ENCODE data around the gene HBEGF. TPM values are rescaled to one million over a fixed set of nuclear protein-coding genes. Genes with fewer than 3 reads are reported as not detected.
A peak's percentile ranks its signal among the peaks of the same experiment; 100 is the strongest.

HBEGF gene
- total RNA-seq, 2 experiments from 2014 or later = 4.7 to 20.2 TPM

- Histone ChIP-seq H2AFZ (ENCODE audit: low read length) (peak overlapping the region; percentile 89), H3K4me1 (ENCODE audit: insufficient read depth, low read length, poor library complexity, severe bottlenecking) (peaks cover 59% of the 10 kb centered on the region), H3K27ac (ENCODE audit: low read depth, low read length, poor library complexity, severe bottlenecking) (peak overlapping the region; percentile 50), H3K9me2 (ENCODE audit: insufficient read depth, low read length) (no peaks in the 10 kb centered on the region), H3K4me2 (ENCODE audit: low read length) (peak overlapping the region; percentile 61), H3K9me3 (ENCODE audit: low read length) (no peaks in the 10 kb centered on the region), H4K20me1 (ENCODE audit: insufficient read depth, low read length) (no peaks in the 10 kb centered on the region), H3K79me2 (ENCODE audit: insufficient read depth, low read depth, low read length) (no peaks in the 10 kb centered on the region), H3K36me3 (ENCODE audit: insufficient read depth, low read length) (peaks cover 3% of the 10 kb centered on the region; the same call in 1 of the 2 replicates), H3K4me3 (ENCODE audit: low read depth, low read length, poor library complexity, severe bottlenecking) (peak overlapping the region; percentile 16)
- peak; percentile 78 for DNase-seq (ENCODE audit: low spot score)
- intact Hi-C loops (cut with micrococcal nuclease; ENCODE audit: unreplicated experiment) = no loop called here
- POLR2A ChIA-PET = interaction anchor here (0.7 to 3.2 kb wide), 5 partner anchors 10 to 61 kb away, joined by 3 to 10 read pairs (median 5); partner anchors contain the start of gene PFDN1
- CTCF ChIA-PET (ENCODE audit: unreplicated experiment) = interaction anchor here (1.0 to 1.4 kb wide), 2 partner anchors 10 to 98 kb away, joined by 3 to 4 read pairs; no protein-coding TSS in a partner anchor
- TF ChIP-seq CTCF (conservative IDR thresholded peaks at IDR 0.05; ENCODE audit: low read length) (no peak), EZH2phosphoT487 (IDR thresholded peaks at IDR 0.05; ENCODE audit: borderline replicate concordance, low read depth, low read length) (no peak)
- no TSS peak for BruUV-seq (replicated peaks)
Observed at GRCh38 chr5:140342287-140342686, 4.1 kb downstream of the HBEGF start.

- peaks cover 3% of the 10 kb centered on the region; the same call in 1 of the 2 replicates for H3K36me3 ChIP-seq (ENCODE audit: insufficient read depth, low read length)
- no TSS peak for BruUV-seq (replicated peaks)
- ChIA-PET CTCF (ENCODE audit: unreplicated experiment) (interaction anchor here (0.6 to 1.0 kb wide), 2 partner anchors 97 to 98 kb away, joined by 3 read pairs; no protein-coding TSS in a partner anchor), POLR2A (interaction anchor here (0.9 to 1.4 kb wide), 3 partner anchors 49 to 96 kb away, joined by 3 to 5 read pairs (median 4); no protein-coding TSS in a partner anchor)
- DNase-seq (ENCODE audit: low spot score) = no peak
- no peak for TF ChIP-seq EZH2phosphoT487 (IDR thresholded peaks at IDR 0.05; ENCODE audit: borderline replicate concordance, low read depth, low read length)
- TF ChIP-seq CTCF (conservative IDR thresholded peaks at IDR 0.05; ENCODE audit: low read length) = no peak
- no peaks in the 10 kb centered on the region for H3K9me2 ChIP-seq (ENCODE audit: insufficient read depth, low read length)
- H3K79me2 ChIP-seq (ENCODE audit: insufficient read depth, low read depth, low read length) = no peaks in the 10 kb centered on the region
- peak overlapping the region; percentile 50 for H3K27ac ChIP-seq (ENCODE audit: low read depth, low read length, poor library complexity, severe bottlenecking)
- peaks cover 53% of the 10 kb centered on the region for H3K4me1 ChIP-seq (ENCODE audit: insufficient read depth, low read length, poor library complexity, severe bottlenecking)
- intact Hi-C loops (cut with micrococcal nuclease; ENCODE audit: unreplicated experiment) = no loop called here
- peak overlapping the region; percentile 61 for H3K4me2 ChIP-seq (ENCODE audit: low read length)
- no peaks in the 10 kb centered on the region for H3K9me3 ChIP-seq (ENCODE audit: low read length)
- H4K20me1 ChIP-seq (ENCODE audit: insufficient read depth, low read length) = no peaks in the 10 kb centered on the region
- no peak overlapping the region for H3K4me3 ChIP-seq (ENCODE audit: low read depth, low read length, poor library complexity, severe bottlenecking)
- H2AFZ ChIP-seq (ENCODE audit: low read length) = peak overlapping the region; percentile 89; the same call in 1 of the 2 replicates
Observed at GRCh38 chr5:140341591-140341990, 4.8 kb downstream of the HBEGF start.

- Histone ChIP-seq H3K36me3 (ENCODE audit: insufficient read depth, low read length) (peaks cover 3% of the 10 kb centered on the region; the same call in 1 of the 2 replicates), H3K4me1 (ENCODE audit: insufficient read depth, low read length, poor library complexity, severe bottlenecking) (peaks cover 49% of the 10 kb centered on the region), H3K4me2 (ENCODE audit: low read length) (peak overlapping the region; percentile 30; the same call in 1 of the 2 replicates), H3K4me3 (ENCODE audit: low read depth, low read length, poor library complexity, severe bottlenecking) (no peak overlapping the region), H3K9me2 (ENCODE audit: insufficient read depth, low read length) (no peaks in the 10 kb centered on the region), H3K79me2 (ENCODE audit: insufficient read depth, low read depth, low read length) (no peaks in the 10 kb centered on the region), H4K20me1 (ENCODE audit: insufficient read depth, low read length) (no peaks in the 10 kb centered on the region), H3K9me3 (ENCODE audit: low read length) (no peaks in the 10 kb centered on the region), H3K27ac (ENCODE audit: low read depth, low read length, poor library complexity, severe bottlenecking) (no peak overlapping the region), H2AFZ (ENCODE audit: low read length) (no peak overlapping the region)
- BruUV-seq (replicated peaks) = no TSS peak
- no peak for DNase-seq (ENCODE audit: low spot score)
- TF ChIP-seq CTCF (conservative IDR thresholded peaks at IDR 0.05; ENCODE audit: low read length) (no peak), EZH2phosphoT487 (IDR thresholded peaks at IDR 0.05; ENCODE audit: borderline replicate concordance, low read depth, low read length) (no peak)
- intact Hi-C loops (cut with micrococcal nuclease; ENCODE audit: unreplicated experiment) = no loop called here
- CTCF ChIA-PET (ENCODE audit: unreplicated experiment) = no interaction called here
- POLR2A ChIA-PET = interaction anchor here (0.6 to 1.4 kb wide), 6 partner anchors 13 to 410 kb away, joined by 3 to 8 read pairs (median 5); no protein-coding TSS in a partner anchor
Observed at GRCh38 chr5:140340605-140341121, 5.7 kb downstream of the HBEGF start.
